Choroid plexus epithelial cell (primary cell): ENCODE measurements around the gene KCNN4.

Source experiments
- DNase-seq: peaks from one replicate; pipeline ENCODE4 v3.0.0-alpha.2; 2010; ENCODE audit warnings: low read depth
- H3K4me3 ChIP-seq: 2 replicates; pipeline ENCODE4 v1.5.1; 2011; ENCODE audit warnings: low read depth, mild to moderate bottlenecking, control low read depth, low read length, moderate library complexity
- TF ChIP-seq, protein P1 (sequence below): conservative IDR thresholded peaks from 2 replicates; pipeline ENCODE4 v1.5.1; 2011; ENCODE audit warnings: low read depth, mild to moderate bottlenecking, control low read depth, inconsistent platforms, low read length, moderate library complexity

The KCNN4 gene

DNA sequence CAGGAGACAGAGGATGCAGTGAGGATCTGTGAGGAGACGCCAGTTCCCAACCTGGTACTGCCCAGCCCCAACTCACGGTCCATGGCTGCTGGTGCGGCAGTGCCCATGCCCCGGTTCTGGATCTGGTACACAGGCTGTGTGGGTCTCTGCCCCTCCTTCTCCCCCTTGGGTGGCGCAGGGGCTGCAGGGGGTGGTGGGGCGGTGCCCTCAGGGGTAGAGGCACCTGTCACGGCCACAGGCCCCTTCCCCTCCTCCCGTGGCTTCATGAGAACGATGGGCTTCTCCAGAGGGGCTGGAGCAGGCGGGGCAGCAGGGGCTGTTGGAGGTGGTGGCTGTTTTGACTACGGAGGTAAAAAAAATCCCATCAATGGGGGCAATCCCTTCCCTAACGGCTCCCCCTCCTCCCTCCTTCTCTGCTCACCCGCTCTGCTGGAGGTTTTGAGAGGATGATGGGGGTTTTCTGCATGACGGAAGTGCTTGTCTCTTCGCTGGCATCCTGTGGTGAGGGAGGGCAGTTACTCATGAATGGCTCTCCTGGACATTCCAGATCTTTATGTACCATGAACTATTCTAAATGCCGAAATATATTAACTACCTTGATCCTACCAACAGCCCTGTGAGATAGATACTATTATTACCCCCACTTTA is 33.1 kb downstream of the KCNN4 start:
- H3K4me3 ChIP-seq = no peak overlapping the region
- DNase-seq = no peak
- TF ChIP-seq, protein P1, sequence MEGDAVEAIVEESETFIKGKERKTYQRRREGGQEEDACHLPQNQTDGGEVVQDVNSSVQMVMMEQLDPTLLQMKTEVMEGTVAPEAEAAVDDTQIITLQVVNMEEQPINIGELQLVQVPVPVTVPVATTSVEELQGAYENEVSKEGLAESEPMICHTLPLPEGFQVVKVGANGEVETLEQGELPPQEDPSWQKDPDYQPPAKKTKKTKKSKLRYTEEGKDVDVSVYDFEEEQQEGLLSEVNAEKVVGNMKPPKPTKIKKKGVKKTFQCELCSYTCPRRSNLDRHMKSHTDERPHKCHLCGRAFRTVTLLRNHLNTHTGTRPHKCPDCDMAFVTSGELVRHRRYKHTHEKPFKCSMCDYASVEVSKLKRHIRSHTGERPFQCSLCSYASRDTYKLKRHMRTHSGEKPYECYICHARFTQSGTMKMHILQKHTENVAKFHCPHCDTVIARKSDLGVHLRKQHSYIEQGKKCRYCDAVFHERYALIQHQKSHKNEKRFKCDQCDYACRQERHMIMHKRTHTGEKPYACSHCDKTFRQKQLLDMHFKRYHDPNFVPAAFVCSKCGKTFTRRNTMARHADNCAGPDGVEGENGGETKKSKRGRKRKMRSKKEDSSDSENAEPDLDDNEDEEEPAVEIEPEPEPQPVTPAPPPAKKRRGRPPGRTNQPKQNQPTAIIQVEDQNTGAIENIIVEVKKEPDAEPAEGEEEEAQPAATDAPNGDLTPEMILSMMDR = no peak

DNA sequence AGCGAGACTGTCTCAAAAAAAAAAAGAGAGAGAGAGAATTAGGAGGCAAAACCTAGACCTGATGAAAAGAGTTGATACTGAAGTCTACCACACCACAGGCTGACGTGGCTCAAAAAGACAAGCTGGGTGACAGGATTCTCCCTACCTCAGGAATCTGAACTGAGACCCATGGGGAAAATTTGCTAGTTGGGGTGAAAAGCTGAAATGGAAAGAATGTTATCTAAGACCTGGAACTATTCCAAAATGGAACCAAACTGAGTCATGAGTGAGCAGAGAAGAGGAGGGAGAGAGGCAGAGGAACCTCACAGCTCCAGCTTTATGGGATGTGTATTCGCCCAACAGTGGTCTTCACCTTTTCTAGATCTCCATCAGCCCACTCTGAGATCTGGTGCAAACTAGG is 37.7 kb downstream of the KCNN4 start:
- TF ChIP-seq, protein P1 = no peak
- peak; percentile 81 for DNase-seq
- no peak overlapping the region for H3K4me3 ChIP-seq

DNA sequence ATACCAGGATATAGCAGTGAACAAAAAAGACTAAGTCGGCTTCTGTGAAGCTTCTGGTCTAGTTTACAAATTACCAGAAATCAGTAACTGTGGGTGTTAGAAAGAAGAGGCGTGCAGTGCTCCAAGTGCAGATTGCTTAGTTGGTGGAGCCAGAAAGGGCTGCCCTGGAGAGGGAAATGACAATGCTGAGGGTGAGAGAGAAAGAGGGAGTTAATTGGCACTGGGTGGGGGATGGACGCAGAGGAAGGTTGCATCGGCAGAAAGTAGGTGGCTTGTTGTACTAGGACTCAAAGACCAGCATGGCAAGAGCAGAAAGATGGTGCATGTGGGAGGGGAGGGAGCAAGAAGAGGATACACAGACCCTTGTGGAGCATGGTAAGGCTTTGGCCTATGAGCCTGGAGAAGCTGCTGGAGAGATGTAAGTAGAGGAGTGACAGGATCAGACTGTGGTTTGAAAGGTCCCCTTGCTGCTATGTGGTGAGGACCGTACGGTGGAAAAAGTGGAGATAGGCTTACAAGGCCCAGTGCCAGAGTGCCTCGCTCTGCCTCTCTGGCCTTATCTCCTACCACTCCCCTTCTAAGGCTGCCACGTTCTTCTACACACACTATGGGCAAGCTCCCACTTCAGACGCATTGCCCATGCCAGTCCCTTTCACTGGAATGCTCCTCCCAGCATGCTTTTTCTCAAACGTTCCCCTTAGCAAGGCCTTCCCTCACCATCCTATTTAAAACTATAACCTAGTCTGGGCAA is 39.5 kb downstream of the KCNN4 start:
- DNase-seq = no peak
- H3K4me3 ChIP-seq = no peak overlapping the region
- TF ChIP-seq, protein P1 = no peak

DNA sequence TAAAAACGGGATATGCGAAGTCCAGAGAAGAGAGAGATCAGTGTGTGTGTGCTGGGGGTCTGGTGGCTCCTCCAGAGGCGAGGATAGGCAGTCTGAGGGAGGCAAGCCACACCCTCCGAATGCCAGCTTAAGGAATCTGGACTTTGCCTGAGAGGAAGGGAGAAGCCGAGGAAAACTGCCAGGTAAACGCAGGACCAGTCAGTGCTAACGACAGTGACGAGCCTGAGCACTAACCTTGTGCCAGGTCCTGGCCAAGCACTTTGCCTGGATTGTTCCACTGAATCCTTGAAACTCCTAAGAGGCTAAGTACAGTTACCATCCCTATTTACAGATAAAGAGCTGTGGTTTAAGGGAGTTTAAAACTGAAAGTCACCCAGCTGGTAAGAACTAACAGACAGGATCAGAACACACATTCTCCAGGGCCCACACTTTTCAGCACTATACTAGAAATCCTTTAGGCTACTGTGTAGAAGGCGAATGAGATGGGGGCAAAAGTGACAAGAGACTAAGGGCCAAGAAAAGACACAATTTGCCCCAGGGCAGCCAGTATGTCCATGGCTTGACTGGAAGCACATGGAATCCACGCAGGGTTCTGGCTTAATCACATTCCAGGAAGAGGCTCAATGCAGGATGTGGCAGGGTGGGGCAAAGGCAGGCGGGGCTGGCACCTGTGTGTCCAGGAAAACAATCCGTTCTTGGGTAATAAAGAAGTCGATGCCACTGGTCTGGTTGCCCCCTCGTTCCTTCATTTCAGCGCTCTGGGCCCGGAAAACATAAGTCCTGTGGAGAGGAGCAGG is 41.1 kb downstream of the KCNN4 start:
- no peak overlapping the region for H3K4me3 ChIP-seq
- TF ChIP-seq, protein P1 = no peak
- no peak for DNase-seq

DNA sequence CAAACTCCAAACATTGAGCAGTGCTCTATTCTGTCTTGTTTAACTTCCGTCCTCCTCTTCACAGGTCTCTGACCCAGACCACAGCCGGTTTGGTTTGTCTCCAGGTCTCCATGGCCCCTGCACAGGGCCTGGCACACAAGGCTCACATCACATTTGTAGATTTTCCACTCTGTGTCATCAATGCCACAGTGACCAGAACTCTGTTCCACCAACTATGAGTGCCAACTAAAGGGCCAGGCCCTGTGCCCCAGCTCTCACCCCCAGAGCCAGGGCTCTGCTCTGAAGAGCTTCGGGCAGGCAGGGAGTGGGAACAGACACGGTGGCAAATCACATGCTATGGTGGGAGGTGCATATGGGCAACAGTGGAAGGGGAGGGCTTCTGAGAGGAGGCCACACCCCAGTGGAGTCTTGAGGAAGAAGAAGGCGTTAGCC is 42.0 kb downstream of the KCNN4 start:
- no peak for DNase-seq
- H3K4me3 ChIP-seq = no peak overlapping the region
- TF ChIP-seq, protein P1 = no peak

DNA sequence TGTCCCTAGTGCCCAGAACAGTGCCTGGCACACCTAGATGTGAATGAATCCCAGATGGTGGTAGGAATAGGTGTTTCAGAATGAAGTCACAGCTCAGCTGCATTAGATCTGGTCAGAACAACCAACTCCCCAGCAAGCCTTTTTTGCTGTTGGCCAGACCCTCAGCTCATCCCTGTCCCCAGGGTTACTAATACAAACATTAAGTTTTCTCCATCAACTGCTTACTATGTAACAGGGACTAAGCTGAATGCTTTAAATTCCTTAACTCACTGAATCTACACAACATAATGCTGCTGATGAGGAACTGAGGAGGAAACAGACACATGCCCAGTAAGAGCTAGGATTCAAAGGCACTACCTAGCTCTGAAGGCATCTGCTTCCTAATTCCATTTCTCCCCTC is 44.8 kb downstream of the KCNN4 start:
- no peak overlapping the region for H3K4me3 ChIP-seq
- TF ChIP-seq, protein P1 = no peak
- DNase-seq = peak; percentile 82
